ENCODE data around the gene KAZALD1.

KAZALD1 gene

DNA sequence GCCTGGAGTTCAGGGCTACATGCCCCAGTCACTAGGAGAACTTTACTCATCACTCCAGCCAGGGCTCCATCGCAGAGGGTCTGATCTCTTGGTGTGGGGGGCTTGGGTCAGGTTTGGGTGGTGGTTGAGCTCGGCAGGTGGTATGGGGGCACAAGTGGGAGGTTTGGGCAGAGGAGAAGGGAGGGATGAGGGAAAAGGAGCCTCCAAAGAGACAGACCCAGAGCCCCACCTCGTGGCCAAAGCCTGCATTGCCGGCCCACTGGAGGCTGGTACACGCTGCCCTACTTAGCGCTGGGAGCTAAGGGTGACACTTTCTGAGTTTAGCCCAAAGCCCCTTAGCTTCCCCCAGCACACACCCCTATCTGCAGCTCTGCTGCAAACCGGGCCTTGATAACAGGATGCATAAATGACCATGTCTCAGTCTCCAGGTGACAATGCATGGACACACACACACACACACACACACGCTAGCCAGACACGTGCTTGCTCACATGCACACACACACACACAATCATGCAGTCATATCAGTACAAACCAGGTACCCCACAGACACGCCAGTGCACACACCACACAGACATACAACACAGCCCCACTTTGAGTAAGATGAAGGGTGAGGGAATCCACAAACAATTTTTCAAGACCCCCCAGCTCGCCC is 47.4 kb upstream of the KAZALD1 start (continued):
- 0 out of 2 replicates have a peak, but pooled peaks have one; percentile 40 for TF ChIP-seq PRDM2 (tag by site-specific recombination; IDR thresholded peaks at IDR 0.05; ENCODE audit: borderline replicate concordance)

GRCh38 chr10:101014966-101015581 is 46.7 kb upstream of the KAZALD1 start:
- Histone ChIP-seq H3K36me3 (ENCODE audit: control insufficient read depth in 2 of 2, insufficient read depth in 1 of 2, low read length in 2 of 2) (no peaks in the 10 kb centered on the region), H3K27ac (ENCODE audit: extremely low read depth, low read depth, low read length) (no peak overlapping the region), H3K9me3 (ENCODE audit: control insufficient read depth, insufficient read depth, low read depth, low read length) (no peaks in the 10 kb centered on the region), H3K4me1 (ENCODE audit: control insufficient read depth, insufficient read depth, low read length) (peaks cover 2% of the 10 kb centered on the region; the same call in 1 of the 2 replicates), H3K4me3 (ENCODE audit: low read depth, low read length) (no peak overlapping the region)
- ChIA-PET POLR2A (interaction anchor here (0.8 to 2.7 kb wide), 4 partner anchors 11 to 59 kb away, joined by 3 to 14 read pairs (median 5); no protein-coding TSS in a partner anchor), CTCF (interaction anchor here (0.6 to 7.2 kb wide), 32 partner anchors 8 to 1726 kb away, joined by 3 to 274 read pairs (median 4); partner anchors contain the start of genes KAZALD1, LZTS2, MRPL43 and PDZD7)
- TF ChIP-seq, protein P1, sequence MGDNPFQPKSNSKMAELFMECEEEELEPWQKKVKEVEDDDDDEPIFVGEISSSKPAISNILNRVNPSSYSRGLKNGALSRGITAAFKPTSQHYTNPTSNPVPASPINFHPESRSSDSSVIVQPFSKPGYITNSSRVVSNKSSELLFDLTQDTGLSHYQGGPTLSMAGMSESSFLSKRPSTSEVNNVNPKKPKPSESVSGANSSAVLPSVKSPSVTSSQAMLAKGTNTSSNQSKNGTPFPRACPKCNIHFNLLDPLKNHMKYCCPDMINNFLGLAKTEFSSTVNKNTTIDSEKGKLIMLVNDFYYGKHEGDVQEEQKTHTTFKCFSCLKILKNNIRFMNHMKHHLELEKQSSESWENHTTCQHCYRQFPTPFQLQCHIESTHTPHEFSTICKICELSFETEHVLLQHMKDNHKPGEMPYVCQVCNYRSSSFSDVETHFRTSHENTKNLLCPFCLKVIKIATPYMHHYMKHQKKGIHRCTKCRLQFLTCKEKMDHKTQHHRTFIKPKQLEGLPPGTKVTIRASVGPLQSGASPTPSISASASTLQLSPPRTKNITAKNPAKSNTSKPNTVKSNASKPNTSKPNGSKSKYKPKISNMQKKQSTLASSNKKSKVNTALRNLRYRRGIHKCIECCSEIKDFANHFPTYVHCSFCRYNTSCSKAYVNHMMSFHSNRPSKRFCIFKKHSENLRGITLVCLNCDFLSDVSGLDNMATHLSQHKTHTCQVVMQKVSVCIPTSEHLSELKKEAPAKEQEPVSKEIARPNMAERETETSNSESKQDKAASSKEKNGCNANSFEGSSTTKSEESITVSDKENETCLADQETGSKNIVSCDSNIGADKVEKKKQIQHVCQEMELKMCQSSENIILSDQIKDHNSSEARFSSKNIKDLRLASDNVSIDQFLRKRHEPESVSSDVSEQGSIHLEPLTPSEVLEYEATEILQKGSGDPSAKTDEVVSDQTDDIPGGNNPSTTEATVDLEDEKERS (tag by site-specific recombination; IDR thresholded peaks at IDR 0.05) = no peak
- TF ChIP-seq TRIM28 (IDR thresholded peaks at IDR 0.05; ENCODE audit: borderline replicate concordance, low read length) (no peak), ZNF398 (tag by site-specific recombination; IDR thresholded peaks at IDR 0.05) (peak; percentile 48; the same call in 1 of the 2 replicates), ZFP37 (tag by site-specific recombination; IDR thresholded peaks at IDR 0.05) (no peak), EGR2 (tag by site-specific recombination; IDR thresholded peaks at IDR 0.05; ENCODE audit: low read depth) (peak; percentile 62), ZNF449 (tag by site-specific recombination; IDR thresholded peaks at IDR 0.05) (no peak), ZNF37A (tag by site-specific recombination; IDR thresholded peaks at IDR 0.05) (no peak), ZNF544 (tag by site-specific recombination; IDR thresholded peaks at IDR 0.05) (no peak), ZNF488 (tag by site-specific recombination; IDR thresholded peaks at IDR 0.05) (no peak), PRDM1 (tag by site-specific recombination; IDR thresholded peaks at IDR 0.05) (0 out of 2 replicates have a peak, but pooled peaks have one; percentile 9), SP7 (tag by site-specific recombination; IDR thresholded peaks at IDR 0.05) (peak; percentile 23; the same call in 1 of the 2 replicates), ZFP3 (tag by site-specific recombination; IDR thresholded peaks at IDR 0.05; ENCODE audit: low read depth) (no peak)
- TF ChIP-seq, protein P2, sequence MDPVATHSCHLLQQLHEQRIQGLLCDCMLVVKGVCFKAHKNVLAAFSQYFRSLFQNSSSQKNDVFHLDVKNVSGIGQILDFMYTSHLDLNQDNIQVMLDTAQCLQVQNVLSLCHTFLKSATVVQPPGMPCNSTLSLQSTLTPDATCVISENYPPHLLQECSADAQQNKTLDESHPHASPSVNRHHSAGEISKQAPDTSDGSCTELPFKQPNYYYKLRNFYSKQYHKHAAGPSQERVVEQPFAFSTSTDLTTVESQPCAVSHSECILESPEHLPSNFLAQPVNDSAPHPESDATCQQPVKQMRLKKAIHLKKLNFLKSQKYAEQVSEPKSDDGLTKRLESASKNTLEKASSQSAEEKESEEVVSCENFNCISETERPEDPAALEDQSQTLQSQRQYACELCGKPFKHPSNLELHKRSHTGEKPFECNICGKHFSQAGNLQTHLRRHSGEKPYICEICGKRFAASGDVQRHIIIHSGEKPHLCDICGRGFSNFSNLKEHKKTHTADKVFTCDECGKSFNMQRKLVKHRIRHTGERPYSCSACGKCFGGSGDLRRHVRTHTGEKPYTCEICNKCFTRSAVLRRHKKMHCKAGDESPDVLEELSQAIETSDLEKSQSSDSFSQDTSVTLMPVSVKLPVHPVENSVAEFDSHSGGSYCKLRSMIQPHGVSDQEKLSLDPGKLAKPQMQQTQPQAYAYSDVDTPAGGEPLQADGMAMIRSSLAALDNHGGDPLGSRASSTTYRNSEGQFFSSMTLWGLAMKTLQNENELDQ (tag by site-specific recombination; IDR thresholded peaks at IDR 0.05; ENCODE audit: low read depth) = no peak
- TF ChIP-seq, protein P3, sequence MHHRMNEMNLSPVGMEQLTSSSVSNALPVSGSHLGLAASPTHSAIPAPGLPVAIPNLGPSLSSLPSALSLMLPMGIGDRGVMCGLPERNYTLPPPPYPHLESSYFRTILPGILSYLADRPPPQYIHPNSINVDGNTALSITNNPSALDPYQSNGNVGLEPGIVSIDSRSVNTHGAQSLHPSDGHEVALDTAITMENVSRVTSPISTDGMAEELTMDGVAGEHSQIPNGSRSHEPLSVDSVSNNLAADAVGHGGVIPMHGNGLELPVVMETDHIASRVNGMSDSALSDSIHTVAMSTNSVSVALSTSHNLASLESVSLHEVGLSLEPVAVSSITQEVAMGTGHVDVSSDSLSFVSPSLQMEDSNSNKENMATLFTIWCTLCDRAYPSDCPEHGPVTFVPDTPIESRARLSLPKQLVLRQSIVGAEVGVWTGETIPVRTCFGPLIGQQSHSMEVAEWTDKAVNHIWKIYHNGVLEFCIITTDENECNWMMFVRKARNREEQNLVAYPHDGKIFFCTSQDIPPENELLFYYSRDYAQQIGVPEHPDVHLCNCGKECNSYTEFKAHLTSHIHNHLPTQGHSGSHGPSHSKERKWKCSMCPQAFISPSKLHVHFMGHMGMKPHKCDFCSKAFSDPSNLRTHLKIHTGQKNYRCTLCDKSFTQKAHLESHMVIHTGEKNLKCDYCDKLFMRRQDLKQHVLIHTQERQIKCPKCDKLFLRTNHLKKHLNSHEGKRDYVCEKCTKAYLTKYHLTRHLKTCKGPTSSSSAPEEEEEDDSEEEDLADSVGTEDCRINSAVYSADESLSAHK (tag by site-specific recombination; IDR thresholded peaks at IDR 0.05) = no peak

All from HEK293 (cell line).